Vagina (tissue), 2 donors: ENCODE measurements around the gene ADARB2. TPM values are rescaled to one million over a fixed set of nuclear protein-coding genes. Genes with fewer than 3 reads are reported as not detected.

Source experiments
- DNase-seq, 2 donors: peaks; one replicate each; pipeline ENCODE4 v3.0.0-alpha.2; 2017; ENCODE audit errors: extremely low spot score in 2 of 2
- H3K27ac ChIP-seq: fragments of 200-600 bp; sonication (generic); one replicate; pipeline ENCODE4 v1.5.1; 2019
- H3K27me3 ChIP-seq: fragments of 200-600 bp; sonication (generic); one replicate; pipeline ENCODE4 v1.5.1; 2019
- H3K36me3 ChIP-seq, 2 donors: fragments of 200-600 bp; sonication (generic); one replicate each; pipeline ENCODE4 v1.5.1; 2017 to 2019
- H3K4me1 ChIP-seq: fragments of 200-600 bp; sonication (generic); one replicate; pipeline ENCODE4 v1.5.1; 2019
- H3K4me3 ChIP-seq, 2 donors: fragments of 200-600 bp; sonication (generic); 1 replicate in 1 of 2; 2 replicates in 1 of 2; pipeline ENCODE4 v1.5.1; 2016 to 2019
- H3K9me3 ChIP-seq: fragments of 200-600 bp; sonication (generic); one replicate; pipeline ENCODE4 v1.5.1; 2019
- CTCF ChIP-seq, 3 experiments: fragments of 450-650 bp in 2 of 3; fragments of 200-600 bp in 1 of 3; sonication (generic) in 1 of 3; IDR thresholded peaks; one replicate each; pipeline ENCODE4 v1.5.1; 2017 to 2019; ENCODE audit warnings: antibody characterized with exemption in 3 of 3, mild to moderate bottlenecking in 2 of 3, moderate library complexity in 2 of 3
- POLR2A ChIP-seq, 2 donors: fragments of 450-650 bp; IDR thresholded peaks; one replicate each; pipeline ENCODE4 v1.6.1; 2017; ENCODE audit warnings: antibody characterized with exemption in 2 of 2, mild to moderate bottlenecking in 2 of 2, moderate library complexity in 2 of 2
- POLR2AphosphoS5 ChIP-seq, 2 donors: sonication (generic); formaldehyde crosslinking; IDR thresholded peaks; one replicate each; pipeline ENCODE4 v1.9.0; 2017; ENCODE audit warnings: antibody characterized with exemption in 2 of 2, mild to moderate bottlenecking in 2 of 2, low read depth in 1 of 2; ENCODE audit not compliant: insufficient read depth in 1 of 2
- intact Hi-C: fragments of 100-400 bp; cut with DNase I; formaldehyde crosslinking; loops from one replicate; pipeline ENCODE4 v1.15.1; 2023
- total RNA-seq: library from RNA; depleted of rRNA; stranded (reverse); fragments of >200 nt; gene quantifications from one replicate; pipeline ENCODE4 v1.2.3, GENCODE V29; 2016

The ADARB2 gene
- total RNA-seq, 1 donor from 2014 or later = 3.4 TPM

- Histone ChIP-seq H3K4me1 (peaks cover 9% of the 10 kb centered on the region), H3K27me3 (no peaks in the 10 kb centered on the region), H3K27ac (no peak overlapping the region), H3K4me3 (no peak overlapping the region), H3K9me3 (no peaks in the 10 kb centered on the region), H3K36me3 (no peaks in the 10 kb centered on the region)
- DNase-seq = peak; percentile 42 to 49
- no peak for TF ChIP-seq POLR2AphosphoS5 (IDR thresholded peaks at IDR 0.05; ENCODE audit: insufficient read depth in 1 of 2, low read depth in 1 of 2)
- TF ChIP-seq POLR2A (IDR thresholded peaks at IDR 0.05) = no peak
- TF ChIP-seq CTCF (IDR thresholded peaks at IDR 0.05) = no peak
- intact Hi-C loops = no loop called here
These were observed 128.3 kb downstream of the ADARB2 start for GRCh38 chr10:1608851-1609647.

GRCh38 chr10:1608408-1608807 lies 128.9 kb downstream of the ADARB2 start:
- no peak overlapping the region for H3K27ac ChIP-seq
- H3K4me1 ChIP-seq = peaks cover 9% of the 10 kb centered on the region
- intact Hi-C loops = no loop called here
- H3K9me3 ChIP-seq = no peaks in the 10 kb centered on the region
- no peak overlapping the region for H3K4me3 ChIP-seq
- H3K27me3 ChIP-seq = no peaks in the 10 kb centered on the region
- DNase-seq = no peak
- H3K36me3 ChIP-seq = no peaks in the 10 kb centered on the region
- TF ChIP-seq POLR2A (IDR thresholded peaks at IDR 0.05) (no peak), POLR2AphosphoS5 (IDR thresholded peaks at IDR 0.05; ENCODE audit: insufficient read depth in 1 of 2, low read depth in 1 of 2) (no peak), CTCF (IDR thresholded peaks at IDR 0.05) (no peak)

- Histone ChIP-seq H3K27me3 (no peaks in the 10 kb centered on the region), H3K27ac (no peak overlapping the region), H3K4me1 (peaks cover 9% of the 10 kb centered on the region), H3K4me3 (no peak overlapping the region), H3K36me3 (no peaks in the 10 kb centered on the region), H3K9me3 (no peaks in the 10 kb centered on the region)
- intact Hi-C loops = no loop called here
- TF ChIP-seq POLR2A (IDR thresholded peaks at IDR 0.05) (no peak), CTCF (IDR thresholded peaks at IDR 0.05) (no peak), POLR2AphosphoS5 (IDR thresholded peaks at IDR 0.05; ENCODE audit: insufficient read depth in 1 of 2, low read depth in 1 of 2) (no peak)
- DNase-seq = no peak
These were observed 129.9 kb downstream of the ADARB2 start for GRCh38 chr10:1607466-1607865.

GRCh38 chr10:1605999-1606940 lies 131.1 kb downstream of the ADARB2 start:
- H3K4me1 ChIP-seq = peaks cover 16% of the 10 kb centered on the region
- no peak overlapping the region for H3K27ac ChIP-seq
- DNase-seq = peak; percentile 64 to 82
- no peaks in the 10 kb centered on the region for H3K36me3 ChIP-seq
- no peaks in the 10 kb centered on the region for H3K27me3 ChIP-seq
- TF ChIP-seq CTCF (IDR thresholded peaks at IDR 0.05) (no peak), POLR2AphosphoS5 (IDR thresholded peaks at IDR 0.05; ENCODE audit: insufficient read depth in 1 of 2, low read depth in 1 of 2) (no peak), POLR2A (IDR thresholded peaks at IDR 0.05) (no peak)
- H3K9me3 ChIP-seq = no peaks in the 10 kb centered on the region
- intact Hi-C loops = no loop called here
- no peak overlapping the region for H3K4me3 ChIP-seq
